ENCODE results near the gene TMEM109. TPM values are rescaled to one million over a fixed set of nuclear protein-coding genes. Genes with fewer than 3 reads are reported as not detected.

Gene TMEM109
- total and polyA plus RNA-seq, 7 donors, result 69.2 to 130 (median 72.5) TPM

DNA sequence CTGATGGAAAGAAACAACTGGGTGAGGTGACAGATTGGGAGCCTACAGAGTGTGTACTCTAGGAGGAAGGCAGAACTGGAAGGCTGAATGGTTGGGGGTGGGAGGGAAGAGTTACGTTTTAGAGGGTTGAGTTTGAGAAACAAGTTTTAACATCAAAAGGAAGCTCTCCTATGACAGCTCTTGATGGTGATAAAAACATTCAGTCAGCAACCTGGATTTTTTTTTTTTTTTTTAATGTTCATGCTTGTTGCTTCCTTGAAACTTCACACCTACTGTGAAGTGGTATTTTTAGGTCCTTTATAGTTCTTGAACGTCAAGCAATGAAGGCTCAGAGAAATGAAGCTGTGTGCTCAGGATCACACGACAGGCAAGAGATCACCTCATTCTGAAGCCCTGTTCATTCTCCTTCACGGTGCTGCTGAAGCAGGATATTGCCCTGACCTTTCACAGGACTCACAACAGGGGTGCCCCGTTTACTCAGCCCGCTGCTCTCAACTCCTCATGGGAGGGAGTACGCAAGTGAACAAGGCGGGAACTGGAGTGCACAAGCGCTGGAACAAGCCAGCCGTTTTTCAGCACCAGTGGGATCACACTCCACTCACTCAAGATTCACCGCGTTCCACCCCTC, 1.6 kb upstream of the TMEM109 start:
- TF ChIP-seq, protein P1, sequence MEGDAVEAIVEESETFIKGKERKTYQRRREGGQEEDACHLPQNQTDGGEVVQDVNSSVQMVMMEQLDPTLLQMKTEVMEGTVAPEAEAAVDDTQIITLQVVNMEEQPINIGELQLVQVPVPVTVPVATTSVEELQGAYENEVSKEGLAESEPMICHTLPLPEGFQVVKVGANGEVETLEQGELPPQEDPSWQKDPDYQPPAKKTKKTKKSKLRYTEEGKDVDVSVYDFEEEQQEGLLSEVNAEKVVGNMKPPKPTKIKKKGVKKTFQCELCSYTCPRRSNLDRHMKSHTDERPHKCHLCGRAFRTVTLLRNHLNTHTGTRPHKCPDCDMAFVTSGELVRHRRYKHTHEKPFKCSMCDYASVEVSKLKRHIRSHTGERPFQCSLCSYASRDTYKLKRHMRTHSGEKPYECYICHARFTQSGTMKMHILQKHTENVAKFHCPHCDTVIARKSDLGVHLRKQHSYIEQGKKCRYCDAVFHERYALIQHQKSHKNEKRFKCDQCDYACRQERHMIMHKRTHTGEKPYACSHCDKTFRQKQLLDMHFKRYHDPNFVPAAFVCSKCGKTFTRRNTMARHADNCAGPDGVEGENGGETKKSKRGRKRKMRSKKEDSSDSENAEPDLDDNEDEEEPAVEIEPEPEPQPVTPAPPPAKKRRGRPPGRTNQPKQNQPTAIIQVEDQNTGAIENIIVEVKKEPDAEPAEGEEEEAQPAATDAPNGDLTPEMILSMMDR (IDR thresholded peaks at IDR 0.05), result no peak
- H3K27ac ChIP-seq, result peak overlapping the region; percentile 94
- no peaks in the 10 kb centered on the region for H3K36me3 ChIP-seq (ENCODE audit: insufficient read depth in 1 of 2, low read depth in 1 of 2)
- DNase-seq (no peak), ATAC-seq (no peak)
- WGBS, 3 donors, result 61 to 65% (median 65%) methylated on average over 12 of the region's 12 CpGs
- no peaks in the 10 kb centered on the region for H3K9me3 ChIP-seq
- peaks cover 38% of the 10 kb centered on the region for H3K4me1 ChIP-seq
- no peaks in the 10 kb centered on the region for H3K27me3 ChIP-seq (ENCODE audit: insufficient read depth in 3 of 3, low read length in 2 of 3)
- peak overlapping the region; percentile 96 for H3K4me3 ChIP-seq
- intact Hi-C loops (cut with DNase I), result no loop called here

DNA sequence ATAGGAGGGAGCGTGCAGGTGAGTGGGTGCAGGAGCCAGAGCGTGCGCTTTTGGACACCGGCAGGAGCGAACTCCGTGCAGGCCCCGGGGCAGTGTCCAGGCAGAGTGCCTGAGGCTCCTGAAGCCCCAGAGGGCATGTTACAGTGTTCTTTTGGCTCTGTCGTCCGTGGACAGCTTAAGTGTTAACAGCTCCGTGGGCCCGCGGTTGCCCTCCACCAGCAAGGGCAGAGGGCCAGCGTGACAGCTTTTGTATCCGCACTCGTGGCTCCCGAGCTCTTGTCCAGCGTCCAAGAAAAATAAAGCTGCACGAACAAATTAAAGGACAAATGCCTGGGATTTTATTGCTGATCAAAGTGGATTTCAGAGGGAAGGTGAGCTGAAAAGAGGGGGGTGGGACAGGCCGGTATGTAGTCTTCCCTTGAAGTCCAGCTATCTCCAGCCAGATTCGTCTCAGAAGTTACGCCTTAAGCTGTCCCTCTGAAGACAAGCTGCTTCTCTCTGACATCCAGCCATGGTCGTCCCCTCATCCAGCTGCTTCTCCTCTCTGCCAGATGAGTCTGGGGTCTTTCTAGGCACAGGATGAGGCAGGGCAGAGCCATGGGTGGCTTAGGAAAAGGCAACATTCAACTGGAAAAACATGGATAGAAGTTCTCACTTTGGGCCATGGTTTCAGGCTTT, 968 bp upstream of the TMEM109 start:
- TF ChIP-seq, protein P1 (IDR thresholded peaks at IDR 0.05), result no peak
- H3K36me3 ChIP-seq (ENCODE audit: insufficient read depth in 1 of 2, low read depth in 1 of 2), result no peaks in the 10 kb centered on the region
- H3K9me3 ChIP-seq, result no peaks in the 10 kb centered on the region
- intact Hi-C loops (cut with DNase I), result no loop called here
- DNase-seq, result no peak
- H3K27ac ChIP-seq, result peak overlapping the region; percentile 94
- H3K27me3 ChIP-seq (ENCODE audit: insufficient read depth in 3 of 3, low read length in 2 of 3), result no peaks in the 10 kb centered on the region
- peak overlapping the region; percentile 96 for H3K4me3 ChIP-seq
- peaks cover 44% of the 10 kb centered on the region for H3K4me1 ChIP-seq
- no peak for ATAC-seq
- 45 to 59% (median 47%) methylated on average over 22 of the region's 22 CpGs for WGBS, 3 donors

DNA sequence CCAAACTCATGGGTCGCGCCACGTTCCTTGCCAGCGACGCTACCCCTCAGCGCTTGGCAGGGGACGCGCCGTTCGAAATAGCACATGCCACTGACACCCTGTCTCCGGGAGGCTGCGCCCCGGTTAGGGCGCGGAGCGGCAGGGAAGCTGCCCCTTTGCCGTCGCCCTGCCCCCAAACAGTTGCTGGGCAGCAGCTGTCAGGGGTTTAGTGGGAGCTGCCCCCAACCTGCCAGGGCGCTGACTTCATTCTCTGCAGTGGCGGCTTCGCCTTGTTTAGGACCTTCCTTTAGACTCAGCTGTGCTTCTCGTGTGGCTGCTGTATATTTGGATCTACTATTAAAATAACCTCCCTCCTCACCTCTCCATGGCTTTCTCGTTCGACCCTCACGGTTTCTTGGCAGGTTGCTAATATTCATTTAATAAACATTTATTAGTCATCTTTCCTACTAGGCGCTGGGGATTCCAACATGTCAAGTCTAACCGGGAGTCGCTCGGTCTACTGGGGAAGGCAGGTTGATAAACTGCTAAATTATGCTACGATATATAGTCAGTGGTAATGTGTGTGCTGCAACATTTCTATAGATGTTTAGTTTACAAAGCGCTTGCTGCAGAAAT, 782 bp downstream of the TMEM109 start:
- Histone ChIP-seq H3K4me1 (peaks cover 62% of the 10 kb centered on the region), H3K9me3 (no peaks in the 10 kb centered on the region), H3K4me3 (peak overlapping the region; percentile 96), H3K27me3 (ENCODE audit: insufficient read depth in 3 of 3, low read length in 2 of 3) (no peaks in the 10 kb centered on the region), H3K36me3 (ENCODE audit: insufficient read depth in 1 of 2, low read depth in 1 of 2) (peaks cover 0 to 2% of the 10 kb centered on the region in 2 donors), H3K27ac (peak overlapping the region; percentile 94)
- 1% methylated on average over 18 to 31 of the region's 31 CpGs for WGBS, 3 donors
- ATAC-seq (peak; percentile 63 to 73 (median 70)), DNase-seq (peak; percentile 51 to 79)
- intact Hi-C loops (cut with DNase I), result loop anchor here in 1 of 2 donors (5.0 kb wide), 1 partner anchor 218 kb away; no protein-coding TSS in a partner anchor
- TF ChIP-seq, protein P1 (IDR thresholded peaks at IDR 0.05), result no peak

DNA sequence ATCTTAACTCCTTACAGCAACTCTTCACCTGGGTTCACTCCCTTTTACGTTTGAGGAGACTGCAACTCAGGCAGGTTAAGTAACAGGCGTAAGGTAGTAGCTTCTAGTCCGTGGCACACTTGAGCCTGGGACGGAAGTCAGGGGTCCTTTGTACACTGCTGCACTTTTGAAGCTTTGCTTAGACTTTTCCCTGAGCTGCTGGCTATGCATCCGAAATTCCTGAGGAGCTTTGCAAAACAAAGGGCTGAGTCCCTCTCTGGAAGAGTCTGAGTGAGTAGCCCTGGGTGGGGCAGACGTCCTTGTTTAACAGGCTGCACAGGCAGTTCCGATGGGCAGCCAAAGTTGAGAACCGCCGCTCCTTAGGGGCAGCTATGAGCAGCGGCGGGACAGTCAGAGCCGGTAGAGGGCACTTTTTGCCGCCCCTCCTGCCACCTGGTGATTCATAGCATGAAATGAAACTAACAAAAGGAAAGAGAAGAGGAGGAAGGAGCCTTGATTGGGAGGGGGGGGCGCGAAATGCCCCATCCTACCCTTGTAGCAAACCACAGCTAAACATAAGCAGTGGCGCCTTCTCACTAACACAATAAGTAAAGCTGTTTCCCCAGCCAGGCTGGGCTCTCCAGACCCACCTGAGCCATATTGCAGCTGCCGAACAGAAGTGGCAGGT, 1.4 kb downstream of the TMEM109 start:
- H3K36me3 ChIP-seq (ENCODE audit: insufficient read depth in 1 of 2, low read depth in 1 of 2), result peaks cover under 1 to 8% of the 10 kb centered on the region in 2 donors
- DNase-seq (peak; percentile 65 to 81), ATAC-seq (peak; percentile 52 to 67 (median 58))
- peak overlapping the region; percentile 96 for H3K4me3 ChIP-seq
- no peaks in the 10 kb centered on the region for H3K27me3 ChIP-seq (ENCODE audit: insufficient read depth in 3 of 3, low read length in 2 of 3)
- TF ChIP-seq, protein P1 (IDR thresholded peaks at IDR 0.05), result peak; percentile 32
- WGBS, 3 donors, result 6 to 7% (median 6%) methylated on average over 17 of the region's 17 CpGs
- H3K9me3 ChIP-seq, result no peaks in the 10 kb centered on the region
- peaks cover 66% of the 10 kb centered on the region for H3K4me1 ChIP-seq
- intact Hi-C loops (cut with DNase I), result loop anchor here in 1 of 2 donors (5.0 kb wide), 1 partner anchor 217 kb away; no protein-coding TSS in a partner anchor
- H3K27ac ChIP-seq, result peak overlapping the region; percentile 94

Data from psoas muscle (tissue), 8 donors.